Neural progenitor cell (in vitro differentiated cells): Measurements from ENCODE around the gene AGBL4. TPM values are rescaled to one million over a fixed set of nuclear protein-coding genes. Genes with fewer than 3 reads are reported as not detected.
A peak's percentile ranks its signal among the peaks of the same experiment; 100 is the strongest.

ENCODE experiments used
- DNase-seq: peaks from one replicate; pipeline ENCODE4 v3.0.0-alpha.2; 2016; ENCODE audit warnings: low spot score
- H2AFZ ChIP-seq: fragments of 200-600 bp; sonication (generic); replicated peaks from 2 replicates; pipeline ENCODE4 v1.6.1; 2016; ENCODE audit warnings: antibody characterized with exemption
- H3F3A ChIP-seq: fragments of 200-600 bp; sonication (generic); 2 replicates; pipeline ENCODE4 v1.6.1; 2016; ENCODE audit warnings: antibody characterized with exemption, low read depth
- H3K27ac ChIP-seq: fragments of 200-600 bp; sonication (generic); 2 replicates; pipeline ENCODE4 v1.5.1; 2016; ENCODE audit warnings: mild to moderate bottlenecking
- H3K27me3 ChIP-seq: fragments of 200-600 bp; sonication (generic); 2 replicates; pipeline ENCODE4 v1.6.1; 2016; ENCODE audit warnings: mild to moderate bottlenecking, moderate library complexity
- H3K36me3 ChIP-seq: fragments of 200-600 bp; sonication (generic); 2 replicates; pipeline ENCODE4 v1.5.1; 2016
- H3K4me1 ChIP-seq: fragments of 200-600 bp; sonication (generic); 2 replicates; pipeline ENCODE4 v1.6.1; 2016; ENCODE audit warnings: mixed run types
- H3K4me2 ChIP-seq: fragments of 200-600 bp; sonication (generic); 2 replicates; pipeline ENCODE4 v1.6.1; 2016
- H3K4me3 ChIP-seq: fragments of 200-600 bp; sonication (generic); 2 replicates; pipeline ENCODE4 v1.5.1; 2016
- H3K79me2 ChIP-seq: fragments of 200-600 bp; sonication (generic); 2 replicates; pipeline ENCODE4 v1.6.1; 2016; ENCODE audit warnings: low read depth
- H3K9ac ChIP-seq: fragments of 200-600 bp; sonication (generic); 2 replicates; pipeline ENCODE4 v1.6.1; 2016
- H3K9me3 ChIP-seq: fragments of 200-600 bp; sonication (generic); 2 replicates; pipeline ENCODE4 v1.5.1; 2016; ENCODE audit warnings: low read depth
- H4K20me1 ChIP-seq: fragments of 200-600 bp; sonication (generic); 2 replicates; pipeline ENCODE4 v1.6.1; 2016; ENCODE audit warnings: low read depth
- H3K27ac Mint-ChIP-seq: 3 replicates; pipeline ENCODE4 v1.8.0; 2021; ENCODE audit warnings: mixed read lengths
- H3K27me3 Mint-ChIP-seq: 2 replicates; pipeline ENCODE4 v1.8.0; 2022; ENCODE audit warnings: low read depth, mild to moderate bottlenecking, inconsistent platforms, moderate library complexity, mixed read lengths; ENCODE audit not compliant: insufficient read depth
- H3K36me3 Mint-ChIP-seq: 3 replicates; pipeline ENCODE4 v1.8.0; 2021; ENCODE audit warnings: mixed read lengths
- H3K4me1 Mint-ChIP-seq: 3 replicates; pipeline ENCODE4 v1.8.0; 2021; ENCODE audit warnings: mixed read lengths
- H3K4me3 Mint-ChIP-seq: 3 replicates; pipeline ENCODE4 v1.8.0; 2021; ENCODE audit warnings: mild to moderate bottlenecking, moderate library complexity, mixed read lengths
- H3K9me3 Mint-ChIP-seq: 3 replicates; pipeline ENCODE4 v1.8.0; 2020; ENCODE audit warnings: mixed read lengths
- CTCF ChIP-seq: fragments of 200-600 bp; sonication (generic); IDR thresholded peaks from 2 replicates; pipeline ENCODE4 v1.5.1; 2017; ENCODE audit warnings: antibody characterized with exemption, mild to moderate bottlenecking
- EZH2 ChIP-seq: fragments of 200-600 bp; sonication (generic); IDR thresholded peaks from 2 replicates; pipeline ENCODE4 v1.6.1; 2017; ENCODE audit warnings: antibody characterized with exemption, mild to moderate bottlenecking, moderate library complexity
- EZH2phosphoT487 ChIP-seq: fragments of 200-600 bp; sonication (generic); IDR thresholded peaks from 2 replicates; pipeline ENCODE4 v1.6.1; 2017; ENCODE audit warnings: antibody characterized with exemption
- total RNA-seq: library from RNA; depleted of rRNA; stranded (reverse); fragments of >200 nt; gene quantifications from 2 replicates; pipeline ENCODE4 v1.2.3, GENCODE V29; 2015; ENCODE audit warnings: low replicate concordance

The AGBL4 gene
- 1.5 and 1.7 TPM in 2 replicates for total RNA-seq

DNA sequence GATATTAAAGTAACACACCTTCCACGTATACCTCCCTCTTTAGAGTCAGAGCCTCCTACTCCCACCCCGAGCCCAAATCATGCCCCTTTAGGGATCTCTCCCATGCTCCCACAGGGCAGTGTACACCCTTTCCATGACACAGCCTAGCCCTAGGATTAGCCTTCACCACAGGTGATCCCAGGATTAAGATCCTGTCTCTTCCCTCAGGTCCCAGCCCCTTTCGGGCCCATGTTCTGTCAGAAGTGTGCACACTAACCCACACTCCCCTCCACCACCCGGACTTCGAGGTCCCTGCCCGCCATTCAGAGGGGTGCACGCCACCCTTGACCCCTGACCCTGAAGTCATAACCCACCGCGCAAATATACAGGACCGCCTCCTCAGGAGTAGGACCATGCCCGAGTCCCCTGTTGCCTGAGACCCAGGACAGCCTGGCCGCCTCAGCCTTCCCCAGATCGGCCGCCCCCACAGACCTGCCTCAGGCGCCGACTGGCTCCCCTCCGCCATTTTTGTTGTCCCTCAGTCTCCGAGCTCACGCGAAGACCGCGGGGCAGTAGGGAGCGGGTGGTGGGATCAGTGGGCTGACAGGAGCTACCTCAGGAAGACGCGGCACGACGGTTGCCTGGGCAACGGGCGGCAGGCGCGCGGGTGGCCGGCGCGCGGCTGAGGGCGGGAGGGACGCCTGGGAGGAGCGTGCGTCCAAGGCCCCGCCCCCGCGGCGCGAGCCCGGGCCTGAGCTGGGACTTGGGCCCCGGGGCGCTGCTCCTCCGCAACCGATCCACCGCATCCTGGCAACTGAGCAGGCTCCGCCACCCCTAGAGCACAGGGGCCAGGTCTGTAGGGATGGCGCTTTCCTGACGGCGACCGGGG lies at the start of gene AGBL4:
Gene AGBL4, minus strand, starts transcription at position 663 of the 868 bp plus-strand sequence.
- TF ChIP-seq CTCF (no peak), EZH2phosphoT487 (no peak), EZH2 (no peak)
- Mint-ChIP-seq H3K27ac (no peak within 1 kb of the TSS), H3K4me1 (peaks cover 4% of the 10 kb centered on the region), H3K27me3 (peaks cover 3% of the 10 kb centered on the region), H3K4me3 (peak within 1 kb of the TSS; percentile 66), H3K9me3 (no peaks in the 10 kb centered on the region), H3K36me3 (no peaks in the 10 kb centered on the region)
- no peak within 1 kb of the TSS for H2AFZ ChIP-seq
- no peak within 1 kb of the TSS for H3K9ac ChIP-seq
- DNase-seq: no peak
- no peaks in the 10 kb centered on the region for H3K36me3 ChIP-seq
- H3K4me2 ChIP-seq: no peak within 1 kb of the TSS
- H4K20me1 ChIP-seq: no peaks in the 10 kb centered on the region
- no peak within 1 kb of the TSS for H3K27ac ChIP-seq
- H3K27me3 ChIP-seq: no peaks in the 10 kb centered on the region
- no peak within 1 kb of the TSS for H3K4me3 ChIP-seq
- H3K79me2 ChIP-seq: no peaks in the 10 kb centered on the region
- H3K9me3 ChIP-seq: peaks cover 18% of the 10 kb centered on the region
- H3K4me1 ChIP-seq: no peaks in the 10 kb centered on the region
- no peaks in the 10 kb centered on the region for H3F3A ChIP-seq

GRCh38 chr1:50066806-50067205 lies 43.1 kb upstream of the AGBL4 start:
- no peaks in the 10 kb centered on the region for H3K36me3 ChIP-seq
- no peaks in the 10 kb centered on the region for H3K27me3 ChIP-seq
- H3K27ac Mint-ChIP-seq: no peak overlapping the region

GRCh38 chr1:50060279-50060678 lies 36.5 kb upstream of the AGBL4 start:
- H3K36me3 Mint-ChIP-seq: no peaks in the 10 kb centered on the region
- Histone ChIP-seq H3K27ac (no peak overlapping the region), H3K4me1 (no peaks in the 10 kb centered on the region), H4K20me1 (no peaks in the 10 kb centered on the region), H2AFZ (no peak overlapping the region), H3K36me3 (no peaks in the 10 kb centered on the region), H3K4me2 (no peak overlapping the region), H3K27me3 (no peaks in the 10 kb centered on the region), H3K9me3 (peaks cover 3% of the 10 kb centered on the region), H3K4me3 (no peak overlapping the region), H3K79me2 (no peaks in the 10 kb centered on the region), H3K9ac (no peak overlapping the region), H3F3A (no peaks in the 10 kb centered on the region)
- no peak for DNase-seq
- no peaks in the 10 kb centered on the region for H3K27me3 Mint-ChIP-seq
- TF ChIP-seq EZH2 (no peak), EZH2phosphoT487 (no peak), CTCF (no peak)
- no peak overlapping the region for H3K4me3 Mint-ChIP-seq
- H3K4me1 Mint-ChIP-seq: no peaks in the 10 kb centered on the region
- no peaks in the 10 kb centered on the region for H3K9me3 Mint-ChIP-seq
- H3K27ac Mint-ChIP-seq: no peak overlapping the region

More at GRCh38 chr1:50066806-50067205, 43.1 kb upstream of the AGBL4 start:
- no peak for DNase-seq
- Mint-ChIP-seq H3K4me3 (no peak overlapping the region), H3K36me3 (no peaks in the 10 kb centered on the region), H3K27me3 (no peaks in the 10 kb centered on the region), H3K9me3 (no peaks in the 10 kb centered on the region), H3K4me1 (no peaks in the 10 kb centered on the region)
- no peak overlapping the region for H2AFZ ChIP-seq
- H3K4me1 ChIP-seq: no peaks in the 10 kb centered on the region
- no peak overlapping the region for H3K9ac ChIP-seq
- TF ChIP-seq CTCF (no peak), EZH2 (no peak), EZH2phosphoT487 (no peak)
- no peaks in the 10 kb centered on the region for H3K79me2 ChIP-seq
- no peak overlapping the region for H3K27ac ChIP-seq
- H4K20me1 ChIP-seq: no peaks in the 10 kb centered on the region
- H3K4me3 ChIP-seq: no peak overlapping the region
- no peaks in the 10 kb centered on the region for H3F3A ChIP-seq
- H3K9me3 ChIP-seq: peaks cover 20% of the 10 kb centered on the region
- no peak overlapping the region for H3K4me2 ChIP-seq
